Urinary bladder (tissue), 4 donors: ENCODE data around the gene ATXN7L1. TPM values are rescaled to one million over a fixed set of nuclear protein-coding genes. Genes with fewer than 3 reads are reported as not detected.
A peak's percentile ranks its signal among the peaks of the same experiment; 100 is the strongest.

ENCODE experiments used
- DNase-seq: peaks from one replicate; pipeline ENCODE4 v3.0.0-alpha.2; 2015; ENCODE audit errors: extremely low spot score
- H3K27ac ChIP-seq: one replicate; pipeline ENCODE4 v1.5.1; 2013; ENCODE audit warnings: low read depth, mild to moderate bottlenecking, moderate library complexity
- H3K36me3 ChIP-seq: one replicate; pipeline ENCODE4 v1.6.1; 2013; ENCODE audit warnings: mild to moderate bottlenecking, moderate library complexity; ENCODE audit not compliant: insufficient read depth
- H3K4me1 ChIP-seq: one replicate; pipeline ENCODE4 v1.6.1; 2013; ENCODE audit warnings: mild to moderate bottlenecking, moderate library complexity; ENCODE audit not compliant: insufficient read depth
- H3K4me3 ChIP-seq: one replicate; pipeline ENCODE4 v1.5.1; 2013; ENCODE audit warnings: low read depth, low read length
- WGBS: extraction: QIAGEN DNeasy Blood & Tissue Kit; methylation state at CpG from one replicate; pipeline ENCODE4 v1.1.7; 2013; 5-methylcytosine and 5-hydroxymethylcytosine counted together
- polyA plus RNA-seq: library from polyadenylated mRNA; stranded (reverse); fragments of 200-250 nt; gene quantifications from one replicate; pipeline ENCODE4 v1.2.3, GENCODE V29; 2013
- total RNA-seq: library from RNA; depleted of rRNA; stranded (reverse); fragments of >200 nt; gene quantifications from one replicate; pipeline ENCODE4 v1.2.3, GENCODE V29; 2014
- donor health status: healthy with polysubstance abuse.
- donor health status: healthy.

The ATXN7L1 gene
- total and polyA plus RNA-seq, 2 donors = 7.1 to 19.3 TPM

DNA sequence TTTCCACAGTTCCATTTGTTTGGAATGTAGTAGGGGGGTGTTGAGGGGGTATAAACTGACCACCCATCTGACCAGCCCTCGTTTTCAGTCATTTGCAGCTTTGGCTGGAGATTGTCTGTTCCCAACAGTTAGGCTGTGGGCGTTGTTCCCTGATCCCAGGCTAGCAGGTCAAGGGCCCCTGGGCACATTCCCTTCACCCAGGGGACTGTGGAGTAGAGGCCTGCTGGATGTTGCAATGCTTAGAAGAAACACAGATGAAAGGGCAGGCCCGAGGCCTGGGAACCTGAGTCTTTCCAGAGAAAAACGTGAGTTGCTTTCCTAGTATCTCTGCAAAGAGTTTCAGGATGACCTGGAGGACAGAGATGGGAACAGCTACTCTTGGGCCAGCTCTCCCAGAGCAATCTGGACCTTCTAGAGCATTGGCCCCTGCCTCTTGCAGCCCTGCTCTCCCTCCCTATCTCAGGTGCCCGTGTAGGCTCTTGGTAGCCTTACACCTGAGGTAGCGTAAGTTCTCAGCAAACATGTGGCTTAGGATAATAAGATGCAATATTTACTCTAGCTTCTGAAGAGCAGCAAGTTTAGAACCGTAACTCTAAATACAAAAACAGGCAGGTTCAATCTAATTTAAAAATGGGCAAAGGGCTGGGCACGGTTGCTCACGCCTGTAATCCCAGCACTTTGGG is 195.8 kb downstream of the ATXN7L1 start:
- H3K4me1 ChIP-seq = no peaks in the 10 kb centered on the region

DNA sequence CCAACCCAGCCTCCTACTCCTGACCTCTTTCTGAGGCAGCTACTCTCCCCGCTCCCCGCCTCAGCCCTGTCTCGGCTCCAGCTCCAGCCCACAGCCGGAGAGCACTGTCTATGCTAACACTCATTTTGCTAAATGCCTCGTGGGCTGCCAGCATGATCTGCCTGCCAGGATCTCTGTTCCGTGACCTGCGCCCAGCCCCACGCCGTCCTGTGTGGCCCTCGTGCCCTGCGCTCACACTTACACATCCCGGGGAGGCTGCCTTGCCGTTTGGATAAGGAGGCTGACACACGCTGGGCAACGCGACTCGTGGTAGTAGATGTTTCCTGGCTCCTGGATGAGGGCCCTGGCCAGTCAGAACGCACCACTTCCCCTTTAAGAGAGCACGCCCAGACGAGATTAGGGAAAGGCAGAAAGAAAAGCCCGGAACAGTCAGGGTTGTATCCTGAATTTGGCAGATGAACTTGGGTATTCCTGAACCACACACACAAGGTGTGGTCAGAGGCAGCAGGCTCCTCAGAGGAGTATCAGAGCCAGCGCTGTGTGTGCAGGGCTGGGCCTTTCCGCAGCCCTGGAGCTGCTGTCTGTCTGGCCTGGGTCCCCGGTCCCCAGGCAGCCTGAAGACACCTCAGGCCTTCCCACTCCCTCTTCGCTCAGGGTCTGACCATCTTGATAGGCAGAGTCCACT is 197.4 kb downstream of the ATXN7L1 start:
- 15% methylated on average over 25 of the region's 25 CpGs for WGBS
- H3K27ac ChIP-seq = peak overlapping the region; percentile 3

More for the DNA sequence above, 195.8 kb downstream of the ATXN7L1 start:
- Histone ChIP-seq H3K27ac (no peak overlapping the region), H3K4me3 (no peak overlapping the region), H3K36me3 (no peaks in the 10 kb centered on the region)
- no peak for DNase-seq
- 85% methylated on average over 9 of the region's 9 CpGs for WGBS

DNA sequence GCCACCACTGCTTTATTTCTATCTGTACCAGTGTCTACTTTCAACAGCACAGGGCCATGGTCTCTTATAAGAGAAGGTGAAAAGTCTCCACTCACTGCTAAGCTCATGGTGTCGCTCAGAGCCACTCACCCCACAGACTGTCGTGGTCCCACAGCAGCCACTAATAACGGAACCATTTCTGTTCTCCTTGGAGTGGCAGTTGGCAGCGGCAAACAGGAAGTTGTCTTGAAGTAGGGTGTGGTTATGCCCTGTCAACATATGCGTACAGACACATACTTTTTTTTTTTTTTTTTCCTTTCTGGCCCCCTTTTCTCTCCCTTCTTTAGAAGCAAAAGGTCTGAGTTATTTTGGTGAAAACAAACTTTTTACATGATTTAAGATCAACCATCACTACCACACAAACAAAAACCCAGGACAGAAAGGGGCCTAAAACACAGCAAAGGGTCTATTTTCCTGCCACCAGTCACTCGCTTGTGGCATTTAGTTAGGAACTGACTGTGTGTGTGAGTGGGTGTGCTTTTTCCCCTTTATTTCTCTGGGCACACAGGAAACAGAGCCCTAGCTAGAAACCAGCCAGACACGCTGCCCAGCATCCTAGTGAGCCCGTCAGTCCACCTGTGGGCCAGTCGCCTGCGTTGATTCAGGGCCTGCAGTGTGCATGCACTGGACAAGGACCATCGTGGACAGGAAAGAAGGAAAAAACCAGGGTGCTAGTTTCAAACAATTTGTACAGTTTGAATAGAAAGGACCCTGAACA is 198.4 kb downstream of the ATXN7L1 start:
- Histone ChIP-seq H3K4me3 (no peak overlapping the region), H3K27ac (no peak overlapping the region), H3K4me1 (no peaks in the 10 kb centered on the region), H3K36me3 (no peaks in the 10 kb centered on the region)
- no peak for DNase-seq
- WGBS = 76% methylated on average over 11 of the region's 11 CpGs

More for the DNA sequence above, 197.4 kb downstream of the ATXN7L1 start:
- no peak for DNase-seq
- H3K36me3 ChIP-seq = no peaks in the 10 kb centered on the region
- no peaks in the 10 kb centered on the region for H3K4me1 ChIP-seq
- peak overlapping the region; percentile 11 for H3K4me3 ChIP-seq

DNA sequence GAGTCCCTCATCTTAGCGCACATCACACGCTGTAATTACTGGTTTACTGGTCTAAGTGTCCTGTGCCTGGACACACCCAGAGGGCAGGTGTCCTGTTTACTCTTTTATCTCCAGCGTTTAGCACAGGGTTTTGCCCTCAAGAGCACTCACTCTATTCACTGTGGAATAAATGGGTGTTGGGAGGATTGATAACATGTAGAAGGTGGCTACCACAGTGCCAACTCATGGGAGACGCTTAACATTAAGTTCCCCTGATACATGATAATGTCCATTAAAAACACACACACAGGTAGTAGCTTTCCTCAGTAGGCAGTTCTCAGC is 199.0 kb downstream of the ATXN7L1 start:
- H3K4me3 ChIP-seq = no peak overlapping the region
- no peak overlapping the region for H3K27ac ChIP-seq
- H3K4me1 ChIP-seq = no peaks in the 10 kb centered on the region
- DNase-seq = no peak
- 93% methylated on average over 4 of the region's 4 CpGs for WGBS
- H3K36me3 ChIP-seq = no peaks in the 10 kb centered on the region

DNA sequence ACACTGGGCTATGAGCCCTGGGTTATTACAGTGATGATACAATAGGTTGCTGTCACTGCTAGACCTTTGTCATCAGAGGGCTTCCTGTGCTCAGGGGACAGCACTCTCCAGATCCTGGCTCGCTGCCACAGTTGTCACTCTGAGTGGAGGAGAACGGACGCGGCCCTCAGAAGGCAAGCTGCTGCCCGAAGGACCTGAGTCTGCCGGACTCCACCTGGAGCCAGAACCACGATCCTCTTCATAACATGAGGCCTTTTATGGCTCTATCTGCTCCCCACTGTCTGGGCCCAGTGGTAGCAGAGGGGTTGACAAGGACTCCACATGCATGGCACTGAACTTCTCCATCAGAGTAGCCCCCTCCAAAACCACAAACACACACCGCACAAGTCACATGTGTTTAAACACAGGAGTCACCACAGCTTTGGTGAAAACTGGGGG is 200.4 kb downstream of the ATXN7L1 start:
- Histone ChIP-seq H3K36me3 (no peaks in the 10 kb centered on the region), H3K4me1 (no peaks in the 10 kb centered on the region), H3K4me3 (no peak overlapping the region), H3K27ac (no peak overlapping the region)
- 85% methylated on average over 8 of the region's 8 CpGs for WGBS
- DNase-seq = no peak

DNA sequence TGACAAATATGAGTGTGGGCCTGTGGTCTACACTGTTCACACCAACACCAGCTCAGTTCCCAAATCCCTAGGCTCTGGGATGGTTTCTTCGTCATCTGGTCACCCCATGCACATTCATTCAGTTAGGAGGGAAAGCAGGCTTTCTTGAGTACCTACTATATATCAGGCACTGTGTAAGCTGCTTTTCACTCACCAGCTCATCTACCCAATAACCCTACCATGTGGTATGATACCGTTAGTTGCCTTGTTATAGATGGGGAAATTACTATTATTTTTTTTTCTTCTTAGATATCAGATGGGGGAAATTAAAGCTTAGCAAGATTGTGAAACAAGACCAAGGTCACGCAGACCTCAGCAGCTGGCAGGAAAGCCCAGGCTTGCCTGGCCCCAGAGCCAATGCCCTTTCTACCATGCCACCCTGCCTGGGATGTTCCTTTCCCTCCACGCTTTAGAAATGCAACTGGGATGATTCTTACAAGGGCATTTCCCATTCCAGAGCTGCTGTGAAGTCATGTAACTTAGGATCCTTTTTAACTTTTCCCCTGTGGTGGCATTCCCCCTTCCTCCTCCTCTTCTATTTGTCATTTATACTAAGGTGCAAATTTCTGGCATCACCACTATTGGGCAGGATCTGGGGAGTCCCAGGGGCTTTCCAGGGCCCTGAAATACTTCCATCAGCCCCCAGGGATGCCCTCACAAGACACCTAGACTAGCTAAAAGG is 202.0 kb downstream of the ATXN7L1 start:
- Histone ChIP-seq H3K4me3 (no peak overlapping the region), H3K4me1 (no peaks in the 10 kb centered on the region), H3K27ac (no peak overlapping the region), H3K36me3 (no peaks in the 10 kb centered on the region)
- no peak for DNase-seq
- 94% methylated on average over 4 of the region's 4 CpGs for WGBS

DNA sequence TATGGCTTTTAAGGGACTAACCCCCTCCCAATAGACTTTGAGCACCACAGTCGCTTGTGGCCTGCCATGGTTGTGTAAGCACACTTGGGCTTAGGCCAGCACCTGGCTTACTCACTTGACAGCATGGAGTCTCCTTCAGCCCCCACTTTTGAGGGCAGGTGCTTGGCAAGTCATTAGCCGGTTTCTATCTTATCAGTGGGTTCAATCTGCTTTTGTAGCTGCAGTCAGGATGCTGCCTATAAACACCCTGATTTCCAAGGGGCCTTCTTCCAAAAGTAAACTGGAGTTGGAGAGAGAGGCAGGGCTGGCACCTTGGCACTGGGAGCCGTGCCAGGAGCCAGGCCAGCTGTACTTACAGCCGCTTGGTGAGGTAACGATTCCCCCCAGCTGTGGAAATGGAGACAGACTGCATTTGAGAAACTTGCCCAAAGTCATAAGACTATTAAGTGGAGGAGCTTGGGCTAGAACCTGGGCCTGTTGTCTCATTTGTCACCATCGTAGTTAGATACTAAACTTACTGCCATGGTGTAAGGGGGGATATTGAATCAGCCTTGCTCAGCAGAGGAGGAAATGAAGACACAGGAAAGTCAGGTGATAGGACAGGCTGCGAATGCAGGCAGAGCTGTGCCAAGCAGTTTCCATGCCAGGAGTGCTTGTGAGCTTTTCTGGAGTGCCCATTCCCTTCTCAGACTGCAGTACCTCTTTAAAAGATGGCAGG is 202.9 kb downstream of the ATXN7L1 start:
- H3K4me3 ChIP-seq = no peak overlapping the region
- DNase-seq = no peak
- H3K27ac ChIP-seq = no peak overlapping the region
- H3K36me3 ChIP-seq = no peaks in the 10 kb centered on the region
- no peaks in the 10 kb centered on the region for H3K4me1 ChIP-seq
- 54% methylated on average over 7 of the region's 7 CpGs for WGBS

DNA sequence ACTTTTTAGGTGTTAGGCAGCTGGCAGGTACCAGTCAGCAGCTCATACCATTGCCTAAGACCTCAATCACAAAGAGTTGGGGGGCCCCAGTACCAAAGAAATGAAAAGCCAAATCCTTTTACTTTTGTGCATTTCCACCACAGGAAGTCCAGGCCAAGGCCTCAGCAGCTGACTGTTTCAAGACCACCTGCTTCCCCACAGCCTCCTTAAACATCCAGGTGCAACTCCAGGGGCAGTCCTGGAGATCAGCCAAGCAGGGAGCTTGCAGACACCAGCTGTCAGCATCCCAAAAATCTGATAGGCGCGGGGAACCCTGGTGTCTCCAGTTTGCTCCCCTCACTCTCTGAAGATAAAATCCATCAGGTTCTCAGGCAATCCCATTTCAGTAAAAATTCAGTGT is 203.6 kb downstream of the ATXN7L1 start:
- Histone ChIP-seq H3K36me3 (no peaks in the 10 kb centered on the region), H3K4me3 (no peak overlapping the region), H3K27ac (no peak overlapping the region), H3K4me1 (no peaks in the 10 kb centered on the region)
- DNase-seq = no peak
- WGBS = 87% methylated on average over 2 of the region's 2 CpGs

DNA sequence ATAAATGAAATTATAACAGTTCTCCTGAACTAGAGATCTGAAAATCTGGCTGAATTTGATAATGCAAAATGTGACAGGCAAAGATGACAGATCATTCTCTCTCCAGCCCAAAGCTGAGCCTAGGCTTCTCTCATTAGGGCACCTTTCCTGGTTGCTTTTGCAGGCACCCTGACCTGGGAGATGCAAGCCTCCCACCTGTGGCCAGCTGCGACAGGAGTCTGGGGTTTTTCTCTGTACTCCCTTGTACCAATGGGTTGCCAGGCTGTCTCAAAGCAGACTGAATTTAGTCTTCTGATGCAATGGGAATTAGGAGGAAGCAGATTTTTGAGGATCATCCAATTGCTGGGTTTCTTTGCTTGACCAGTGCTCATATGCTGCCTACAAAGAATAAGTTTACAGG is 210.1 kb downstream of the ATXN7L1 start:
- H3K4me3 ChIP-seq = no peak overlapping the region
- no peaks in the 10 kb centered on the region for H3K4me1 ChIP-seq
- no peaks in the 10 kb centered on the region for H3K36me3 ChIP-seq
- DNase-seq = no peak
- WGBS = 95% methylated on average over 1 of the region's 1 CpG
- no peak overlapping the region for H3K27ac ChIP-seq

DNA sequence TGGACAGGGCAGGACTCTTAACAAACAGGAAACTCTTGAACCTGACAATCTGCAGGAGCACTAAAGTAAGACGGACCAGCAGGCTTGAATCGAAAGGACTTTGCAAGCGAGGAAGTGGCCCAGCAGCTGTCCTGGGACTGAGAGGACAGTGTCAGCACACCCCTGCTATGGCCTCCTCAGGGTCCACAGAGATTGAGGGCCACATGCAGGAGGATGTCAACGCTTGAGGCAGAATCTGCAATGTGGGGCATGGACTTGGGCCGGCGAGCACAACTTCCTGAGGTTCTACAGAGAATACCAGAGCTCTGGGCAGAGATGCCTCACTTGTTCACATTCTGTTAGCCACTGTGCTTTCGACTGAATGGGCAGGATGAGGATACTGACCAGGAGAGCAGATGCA is 210.7 kb downstream of the ATXN7L1 start:
- no peak for DNase-seq
- H3K36me3 ChIP-seq = no peaks in the 10 kb centered on the region
- H3K4me3 ChIP-seq = no peak overlapping the region
- H3K27ac ChIP-seq = no peak overlapping the region
- 91% methylated on average over 7 of the region's 7 CpGs for WGBS
- H3K4me1 ChIP-seq = no peaks in the 10 kb centered on the region

DNA sequence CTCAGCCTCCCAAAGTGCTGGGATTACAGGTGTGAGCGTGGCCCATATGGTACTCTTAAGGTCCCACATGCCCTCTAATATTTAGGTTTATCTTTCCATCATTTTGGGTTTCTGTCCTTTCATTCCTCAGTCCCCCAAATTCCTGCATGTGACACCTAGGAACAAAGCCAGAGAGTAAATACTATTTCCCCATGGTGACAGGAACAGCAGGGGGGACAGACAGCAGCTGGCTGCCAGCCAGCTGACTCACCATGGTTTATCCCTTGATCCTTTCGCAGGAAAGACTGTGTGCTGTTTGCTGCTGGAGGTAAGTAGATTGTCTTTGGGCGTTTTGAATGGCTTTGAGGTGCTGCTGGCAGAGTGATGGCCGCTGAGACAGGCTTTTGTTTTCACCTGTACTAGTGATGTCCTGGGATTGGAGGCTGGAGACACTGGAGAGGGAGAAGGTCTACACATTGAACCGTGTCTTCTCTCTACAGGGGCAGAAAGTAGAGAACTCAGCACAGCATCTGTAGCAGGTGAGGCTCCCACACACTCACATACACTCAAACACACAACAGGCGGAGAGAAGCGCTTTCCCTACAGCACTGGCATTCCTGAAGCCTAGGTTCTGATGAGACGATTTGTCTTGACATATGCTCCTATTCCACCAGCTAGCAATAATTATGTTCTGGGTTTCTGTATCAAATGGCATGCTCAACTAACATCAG is 211.4 kb downstream of the ATXN7L1 start:
- WGBS = 74% methylated on average over 8 of the region's 8 CpGs
- H3K36me3 ChIP-seq = no peaks in the 10 kb centered on the region
- no peak overlapping the region for H3K4me3 ChIP-seq
- H3K27ac ChIP-seq = no peak overlapping the region
- no peak for DNase-seq
- H3K4me1 ChIP-seq = no peaks in the 10 kb centered on the region

DNA sequence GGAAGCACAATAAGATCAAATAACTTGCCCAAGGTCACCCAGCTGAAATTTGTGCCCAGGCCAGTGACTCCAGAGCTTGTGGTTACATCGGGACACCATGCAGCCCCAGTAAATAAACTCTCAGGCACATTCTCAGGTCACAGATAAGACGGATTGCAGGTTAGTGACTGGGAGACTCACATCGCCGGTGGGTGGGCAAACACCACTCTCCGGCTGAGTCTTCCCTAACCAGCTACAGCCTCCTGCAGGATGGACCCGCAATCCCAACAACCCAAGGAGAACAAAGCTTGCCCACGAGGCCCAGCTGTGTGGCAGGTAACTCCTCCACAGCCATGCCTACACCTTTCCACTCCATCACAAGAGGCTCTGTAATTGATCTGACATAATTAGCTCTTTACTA is 213.4 kb downstream of the ATXN7L1 start:
- Histone ChIP-seq H3K4me3 (no peak overlapping the region), H3K27ac (no peak overlapping the region), H3K36me3 (no peaks in the 10 kb centered on the region), H3K4me1 (no peaks in the 10 kb centered on the region)
- 92% methylated on average over 7 of the region's 7 CpGs for WGBS
- no peak for DNase-seq
